HG03571 (cell line): ENCODE results near the gene AOPEP.

Source experiments
- ATAC-seq: cut with Tn5 transposase; IDR thresholded peaks from one replicate; pipeline ENCODE4 v1.9.1; 2021; ENCODE audit not compliant: unreplicated experiment

The AOPEP gene

GRCh38 chr9:94891183-94891582, 164.7 kb downstream of the AOPEP start:
- no peak for ATAC-seq

DNA sequence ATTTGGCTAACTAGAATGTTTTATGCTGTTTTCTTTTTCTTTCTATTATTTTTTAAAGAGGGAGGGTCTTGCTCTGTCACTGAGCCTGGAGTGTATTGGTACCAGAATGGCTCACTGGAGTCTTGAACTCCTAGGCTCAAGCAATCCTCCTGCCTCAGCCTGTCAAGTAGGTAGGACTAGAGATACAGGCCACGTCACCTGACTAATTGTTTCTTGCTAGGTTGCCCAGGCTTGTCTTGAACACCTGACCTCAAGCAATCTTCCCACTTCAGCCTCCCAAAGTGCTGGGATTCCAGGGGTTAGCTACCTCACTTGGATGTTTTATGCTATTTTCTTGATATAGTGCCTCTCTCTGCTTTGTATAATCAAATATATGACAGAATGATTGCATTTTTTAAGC, 166.2 kb downstream of the AOPEP start:
- no peak for ATAC-seq

GRCh38 chr9:94894094-94894699, 167.7 kb downstream of the AOPEP start:
- ATAC-seq, result no peak

- no peak for ATAC-seq
Measured at GRCh38 chr9:94895668-94896067, 169.2 kb downstream of the AOPEP start.

GRCh38 chr9:94896512-94896911, 170.0 kb downstream of the AOPEP start:
- ATAC-seq, result no peak

GRCh38 chr9:94899464-94900221, 173.1 kb downstream of the AOPEP start:
- ATAC-seq, result no peak

- no peak for ATAC-seq
Measured at GRCh38 chr9:94900222-94901018, 173.9 kb downstream of the AOPEP start.

- no peak for ATAC-seq
Measured at GRCh38 chr9:94901019-94901363, 174.5 kb downstream of the AOPEP start.

- ATAC-seq, result no peak
Measured at GRCh38 chr9:94903961-94904421, 177.5 kb downstream of the AOPEP start.

DNA sequence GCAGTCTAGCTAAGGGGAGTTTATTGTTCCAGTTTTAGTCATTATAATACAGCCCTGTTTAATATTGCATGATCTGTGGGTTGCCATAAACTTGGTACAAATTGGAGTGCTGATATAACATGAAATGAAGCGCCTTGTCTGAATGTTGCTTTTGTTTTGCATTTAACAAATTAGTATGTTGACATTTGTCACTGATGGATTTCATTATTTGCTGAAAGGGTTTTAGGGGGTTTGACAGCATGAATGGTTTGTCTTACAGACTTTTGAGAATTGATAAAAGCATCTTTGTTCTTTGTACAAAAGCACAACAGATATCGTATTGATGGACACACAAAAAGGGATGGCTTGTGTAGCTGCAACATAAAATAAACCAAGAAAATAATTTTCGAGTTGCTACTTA, 178.3 kb downstream of the AOPEP start:
- ATAC-seq, result no peak

DNA sequence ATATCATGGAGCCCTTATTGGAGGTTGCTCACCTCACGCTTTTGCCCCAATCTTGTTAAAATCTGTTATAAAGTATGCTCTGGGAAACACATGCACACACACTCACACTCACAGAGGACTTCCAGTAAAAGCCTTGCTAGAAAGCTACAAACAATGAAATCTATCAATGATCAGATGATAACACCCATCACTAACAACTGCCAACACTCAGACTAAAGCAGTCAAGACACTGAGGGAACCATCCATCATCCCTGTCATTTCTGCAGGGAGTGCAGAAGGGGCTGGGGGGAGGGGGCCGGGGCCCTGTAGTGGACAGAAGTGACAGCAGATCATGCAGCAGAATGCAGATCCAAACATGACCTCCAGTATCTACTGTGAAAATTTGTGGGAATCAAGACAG, 179.1 kb downstream of the AOPEP start:
- ATAC-seq, result no peak

- no peak for ATAC-seq
Measured at GRCh38 chr9:94906181-94906580, 179.7 kb downstream of the AOPEP start.

- no peak for ATAC-seq
Measured at GRCh38 chr9:94906713-94907112, 180.2 kb downstream of the AOPEP start.

DNA sequence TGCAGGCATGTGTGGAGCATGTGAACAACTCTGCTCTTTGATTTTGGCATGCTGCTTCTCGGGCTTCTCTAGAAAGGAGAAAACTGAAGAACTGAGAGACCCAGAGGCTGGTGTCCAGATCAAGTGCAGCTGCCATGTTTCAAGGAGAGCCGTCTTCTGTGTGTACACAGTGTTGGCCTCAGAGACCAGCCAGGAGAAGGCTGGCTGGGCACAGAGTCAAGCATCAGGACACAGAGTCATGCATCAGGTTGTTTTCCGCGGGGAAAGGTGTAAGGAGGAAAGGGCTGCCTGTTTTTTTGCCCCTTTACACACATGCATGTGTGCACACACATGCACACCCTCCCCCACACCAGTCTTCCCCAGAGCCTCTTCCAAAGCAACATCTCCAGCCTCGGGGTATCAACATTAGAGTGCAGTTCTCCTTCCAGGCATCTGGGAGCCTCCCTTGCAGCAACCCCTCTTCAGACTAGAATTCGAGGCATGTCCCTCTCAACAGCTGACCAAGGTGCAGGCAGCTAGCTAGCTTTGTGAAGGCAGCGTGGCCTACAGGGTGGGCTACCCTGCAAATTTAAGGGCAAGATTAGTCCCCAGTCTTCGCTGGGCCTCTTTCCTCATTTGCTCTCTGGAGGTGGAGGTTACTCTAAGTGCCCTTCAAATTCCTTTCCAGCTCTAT, 180.9 kb downstream of the AOPEP start:
- ATAC-seq, result no peak

DNA sequence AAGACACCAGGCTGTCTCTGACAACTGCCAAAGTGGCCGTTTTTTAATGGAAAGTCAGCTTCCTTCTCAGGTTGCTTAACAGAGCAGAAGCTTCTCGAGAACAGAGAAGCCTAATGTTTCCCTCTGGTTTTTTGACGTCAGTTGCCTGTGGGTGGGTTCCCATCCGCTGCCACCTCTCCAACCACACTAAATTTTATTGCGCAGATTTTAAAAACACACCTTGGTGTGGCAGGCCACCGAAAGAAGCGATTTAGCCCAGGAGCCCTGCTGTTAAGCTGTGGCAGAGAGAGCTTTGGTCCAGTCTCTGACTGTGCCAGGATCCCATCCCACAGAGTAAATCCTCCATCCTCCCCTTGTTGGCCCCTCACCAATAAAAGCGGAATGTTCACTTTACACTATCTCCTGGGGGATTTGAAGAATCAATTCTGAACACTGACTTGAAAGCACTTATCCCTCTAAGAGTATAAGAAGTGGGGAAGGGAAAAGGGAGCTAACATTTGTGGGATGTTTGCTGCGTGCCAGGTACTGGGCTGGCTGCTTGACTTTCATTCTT, 181.6 kb downstream of the AOPEP start:
- ATAC-seq, result no peak

GRCh38 chr9:94908583-94909249, 182.2 kb downstream of the AOPEP start:
- no peak for ATAC-seq

- ATAC-seq, result no peak
Measured at GRCh38 chr9:94909250-94909894, 182.9 kb downstream of the AOPEP start.

DNA sequence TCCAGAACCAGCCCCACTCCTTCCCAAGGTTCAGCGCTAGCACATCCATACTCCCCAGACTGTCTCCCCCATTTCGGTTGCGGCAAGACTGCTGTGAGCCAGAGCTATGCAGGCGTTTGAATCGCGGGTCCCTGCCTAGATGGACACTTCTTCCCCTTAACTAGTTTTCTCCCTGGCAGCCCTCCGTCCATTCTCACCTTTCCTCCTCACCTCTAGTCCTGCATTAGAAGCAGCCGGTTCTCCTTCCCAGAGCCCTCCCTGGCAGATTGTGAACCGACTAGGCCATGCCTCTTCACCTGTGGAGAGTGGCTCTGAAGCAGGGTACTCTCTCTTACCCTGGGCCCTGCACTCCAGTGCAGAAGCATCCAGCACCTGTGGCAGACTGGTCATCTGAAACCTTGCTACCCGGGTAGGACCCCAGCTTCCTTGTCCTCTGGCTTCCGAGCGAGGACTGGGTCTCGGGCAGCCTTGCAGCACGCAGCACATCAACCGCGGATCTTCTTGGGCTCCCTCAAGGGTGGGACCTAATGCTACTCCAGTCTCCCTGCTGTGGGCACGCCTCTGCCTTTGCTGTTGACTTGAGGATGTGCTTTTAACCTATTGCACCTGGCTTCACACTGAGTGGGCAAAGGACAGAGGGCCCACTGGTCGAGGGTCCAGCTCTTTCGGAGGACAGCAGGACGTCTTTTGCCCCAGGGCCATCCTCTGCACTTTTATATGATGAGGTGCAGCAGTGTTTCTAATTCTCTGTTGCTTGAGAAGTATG, 183.6 kb downstream of the AOPEP start:
- ATAC-seq, result no peak

- no peak for ATAC-seq
Measured at GRCh38 chr9:94911211-94911610, 184.7 kb downstream of the AOPEP start.
